Keratinocyte (primary cell): ENCODE measurements around the gene MTMR2.

ENCODE experiments used
- CTCF ChIP-seq, 3 experiments: IDR thresholded peaks in 1 of 3; conservative IDR thresholded peaks in 1 of 3; optimal IDR thresholded peaks in 1 of 3; 2 replicates in 2 of 3; 3 replicates in 1 of 3; pipeline versions ENCODE3 to v1.5.1; 2011; ENCODE audit warnings: low read length in 3 of 3, mild to moderate bottlenecking in 3 of 3, moderate library complexity in 2 of 3, control low read depth in 1 of 3, inconsistent platforms in 1 of 3; ENCODE audit not compliant: insufficient read depth in 2 of 3; ENCODE audit errors: extremely low read depth in 1 of 3
- EZH2 ChIP-seq: IDR thresholded peaks from one replicate; pipeline ENCODE4 v1.6.1; 2012; ENCODE audit warnings: inconsistent platforms, mild to moderate bottlenecking, low read length, moderate library complexity

- TF ChIP-seq EZH2 (no peak), CTCF (optimal IDR thresholded peaks at IDR 0.05 in 1 of 3, IDR thresholded peaks at IDR 0.05 in 1 of 3, conservative IDR thresholded peaks at IDR 0.05 in 1 of 3; ENCODE audit: extremely low read depth in 1 of 3, insufficient read depth in 2 of 3, low read length in 3 of 3) (peak in 2 of 3 experiments; percentile 12 to 26)
Observed at GRCh38 chr11:95788921-95789505, 134.9 kb downstream of the MTMR2 start.
